ENCODE measurements around the gene LAMP1. TPM values are rescaled to one million over a fixed set of nuclear protein-coding genes. Genes with fewer than 3 reads are reported as not detected.

LAMP1 gene
- total RNA-seq, 2 experiments from 2014 or later, result 37.0 to 42.6 TPM

DNA sequence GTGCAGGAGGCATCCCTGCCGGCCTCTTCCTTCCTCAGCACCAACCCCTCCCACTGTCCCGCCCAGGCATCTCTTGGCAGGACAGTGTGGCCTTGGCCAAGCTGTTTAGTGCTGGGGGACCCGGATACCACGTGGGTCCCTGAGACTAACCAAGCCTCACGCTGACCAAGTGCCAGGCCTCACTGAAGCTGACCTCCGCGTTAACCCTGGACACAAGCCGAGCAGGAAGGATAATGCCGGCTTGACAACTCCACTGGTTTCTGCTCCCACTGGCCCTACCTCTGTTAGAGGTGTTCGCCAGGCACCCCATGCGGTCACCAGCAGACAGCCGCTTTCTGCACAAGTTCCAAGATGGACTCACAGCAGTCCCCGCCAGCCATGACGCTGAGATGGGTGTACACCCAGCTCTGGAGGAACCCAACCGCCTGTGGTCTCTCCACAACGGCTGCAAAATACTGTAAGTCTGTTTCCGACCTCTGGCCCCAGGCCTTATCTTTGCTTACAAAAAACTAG is 54.5 kb downstream of the LAMP1 start:
- no peaks in the 10 kb centered on the region for H3K36me3 Mint-ChIP-seq (ENCODE audit: low read depth)
- POLR2A ChIA-PET, result no interaction called here

DNA sequence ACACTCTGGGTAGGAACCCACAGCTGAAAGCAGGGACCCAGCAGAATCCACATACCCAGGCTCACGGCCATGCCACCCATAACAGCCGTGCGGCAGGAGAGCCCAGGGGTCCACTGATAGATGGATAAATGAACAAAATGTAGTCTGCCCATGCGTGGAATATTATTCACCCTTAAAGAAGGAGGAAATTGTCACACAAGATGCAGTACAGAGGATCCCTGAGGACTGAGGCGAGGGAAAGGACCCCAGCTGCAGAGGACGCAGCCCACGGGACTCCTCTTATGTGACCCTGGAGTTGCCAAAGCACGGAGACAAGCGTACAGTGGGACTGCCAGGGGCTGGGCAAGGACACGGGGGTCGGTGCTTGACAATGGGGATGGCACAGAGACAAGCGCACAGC is 56.2 kb downstream of the LAMP1 start:
- DNase-seq (no peak), ATAC-seq (no peak)
- CTCF ChIA-PET, result no interaction called here
- no peak overlapping the region for H3K4me3 Mint-ChIP-seq
- POLR2A ChIA-PET, result no interaction called here
- H3K27me3 Mint-ChIP-seq, result peaks cover under 1% of the 10 kb centered on the region
- no peaks in the 10 kb centered on the region for H3K9me3 Mint-ChIP-seq
- no peak overlapping the region for H3K27ac Mint-ChIP-seq
- TF ChIP-seq, protein P1, sequence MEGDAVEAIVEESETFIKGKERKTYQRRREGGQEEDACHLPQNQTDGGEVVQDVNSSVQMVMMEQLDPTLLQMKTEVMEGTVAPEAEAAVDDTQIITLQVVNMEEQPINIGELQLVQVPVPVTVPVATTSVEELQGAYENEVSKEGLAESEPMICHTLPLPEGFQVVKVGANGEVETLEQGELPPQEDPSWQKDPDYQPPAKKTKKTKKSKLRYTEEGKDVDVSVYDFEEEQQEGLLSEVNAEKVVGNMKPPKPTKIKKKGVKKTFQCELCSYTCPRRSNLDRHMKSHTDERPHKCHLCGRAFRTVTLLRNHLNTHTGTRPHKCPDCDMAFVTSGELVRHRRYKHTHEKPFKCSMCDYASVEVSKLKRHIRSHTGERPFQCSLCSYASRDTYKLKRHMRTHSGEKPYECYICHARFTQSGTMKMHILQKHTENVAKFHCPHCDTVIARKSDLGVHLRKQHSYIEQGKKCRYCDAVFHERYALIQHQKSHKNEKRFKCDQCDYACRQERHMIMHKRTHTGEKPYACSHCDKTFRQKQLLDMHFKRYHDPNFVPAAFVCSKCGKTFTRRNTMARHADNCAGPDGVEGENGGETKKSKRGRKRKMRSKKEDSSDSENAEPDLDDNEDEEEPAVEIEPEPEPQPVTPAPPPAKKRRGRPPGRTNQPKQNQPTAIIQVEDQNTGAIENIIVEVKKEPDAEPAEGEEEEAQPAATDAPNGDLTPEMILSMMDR (IDR thresholded peaks at IDR 0.05), result no peak
- no peaks in the 10 kb centered on the region for H3K36me3 Mint-ChIP-seq (ENCODE audit: low read depth)
- intact Hi-C loops (cut with micrococcal nuclease), result no loop called here
- H3K4me1 Mint-ChIP-seq (ENCODE audit: low read depth), result no peaks in the 10 kb centered on the region

More for the DNA sequence above, 54.5 kb downstream of the LAMP1 start:
- no peaks in the 10 kb centered on the region for H3K9me3 Mint-ChIP-seq
- no peak overlapping the region for H3K27ac Mint-ChIP-seq
- DNase-seq (no peak), ATAC-seq (no peak)
- TF ChIP-seq, protein P1 (IDR thresholded peaks at IDR 0.05), result no peak
- no peak overlapping the region for H3K4me3 Mint-ChIP-seq
- CTCF ChIA-PET, result no interaction called here
- H3K4me1 Mint-ChIP-seq (ENCODE audit: low read depth), result no peaks in the 10 kb centered on the region
- intact Hi-C loops (cut with micrococcal nuclease), result no loop called here
- no peaks in the 10 kb centered on the region for H3K27me3 Mint-ChIP-seq

DNA sequence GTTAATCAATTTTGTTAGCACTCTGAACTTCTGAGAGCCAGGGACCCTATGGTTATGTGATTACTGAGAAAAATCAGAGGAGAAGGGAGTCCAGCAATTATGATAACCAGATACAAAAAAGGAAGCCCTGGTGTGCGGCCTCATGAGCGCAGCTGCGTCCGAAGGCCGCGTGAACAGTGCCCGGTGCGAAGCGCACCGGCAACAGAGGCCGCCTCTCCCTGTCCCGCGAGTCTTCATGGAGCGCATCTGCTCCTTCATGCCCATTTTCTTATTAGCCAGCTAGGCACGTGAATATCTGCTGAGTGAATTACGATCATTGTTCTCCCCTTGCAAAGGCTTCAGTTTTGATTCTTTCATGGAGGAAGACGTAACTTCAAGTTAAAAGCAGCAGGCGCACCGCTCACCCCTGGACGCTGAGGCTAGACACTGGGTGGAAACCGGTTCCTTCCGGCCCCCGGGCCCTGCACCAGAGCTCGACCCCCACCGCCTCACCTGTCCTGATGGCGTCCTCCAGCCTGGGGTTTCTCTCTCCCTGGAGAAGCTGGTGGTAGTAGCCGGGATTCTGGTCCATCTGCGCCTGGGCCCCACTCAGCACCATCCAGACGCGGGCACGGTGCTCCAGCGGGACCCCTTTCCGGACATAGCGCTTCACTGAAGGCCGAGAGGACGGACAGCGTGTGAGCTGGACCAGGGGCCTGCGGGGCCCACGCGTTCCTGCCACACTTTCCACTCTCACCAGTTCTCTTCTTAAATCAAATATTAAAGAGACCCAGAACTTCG is 58.0 kb downstream of the LAMP1 start:
- DNase-seq (no peak), ATAC-seq (no peak)
- TF ChIP-seq, protein P1 (IDR thresholded peaks at IDR 0.05), result no peak
- ChIA-PET CTCF (interaction anchor here (1.9 kb wide), 1 partner anchor 39 kb away, joined by 6 read pairs; no protein-coding TSS in a partner anchor), POLR2A (no interaction called here)
- Mint-ChIP-seq H3K27ac (no peak overlapping the region), H3K4me3 (no peak overlapping the region), H3K27me3 (peaks cover 4% of the 10 kb centered on the region), H3K36me3 (ENCODE audit: low read depth) (no peaks in the 10 kb centered on the region), H3K9me3 (no peaks in the 10 kb centered on the region), H3K4me1 (ENCODE audit: low read depth) (no peaks in the 10 kb centered on the region)
- intact Hi-C loops (cut with micrococcal nuclease), result no loop called here

DNA sequence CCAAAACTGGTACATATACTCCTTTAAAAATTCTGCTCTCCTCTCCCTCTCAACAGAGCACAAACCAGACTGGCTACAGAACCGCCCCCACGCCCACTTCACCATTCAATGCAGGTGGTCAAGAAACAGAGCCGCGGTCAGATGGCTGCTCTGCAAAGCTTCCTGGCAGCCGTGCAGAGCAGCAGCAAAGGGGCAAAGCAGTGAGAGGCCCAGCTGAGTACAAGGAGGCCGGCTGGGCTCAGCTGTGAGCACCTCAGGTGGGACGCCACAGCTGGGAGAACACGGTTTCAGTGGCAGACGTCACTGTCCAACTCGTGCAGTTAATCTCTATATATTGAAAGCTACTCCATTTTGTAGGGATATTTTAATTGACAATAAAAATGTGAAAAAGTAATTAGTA is 58.6 kb downstream of the LAMP1 start:
- DNase-seq (no peak), ATAC-seq (no peak)
- intact Hi-C loops (cut with micrococcal nuclease), result no loop called here
- H3K9me3 Mint-ChIP-seq, result no peaks in the 10 kb centered on the region
- H3K36me3 Mint-ChIP-seq (ENCODE audit: low read depth), result no peaks in the 10 kb centered on the region
- H3K27me3 Mint-ChIP-seq, result peaks cover 4% of the 10 kb centered on the region
- H3K4me1 Mint-ChIP-seq (ENCODE audit: low read depth), result no peaks in the 10 kb centered on the region
- H3K4me3 Mint-ChIP-seq, result no peak overlapping the region
- ChIA-PET POLR2A (no interaction called here), CTCF (interaction anchor here (1.9 kb wide), 1 partner anchor 38 kb away, joined by 6 read pairs; no protein-coding TSS in a partner anchor)
- no peak overlapping the region for H3K27ac Mint-ChIP-seq
- TF ChIP-seq, protein P1 (IDR thresholded peaks at IDR 0.05), result no peak

DNA sequence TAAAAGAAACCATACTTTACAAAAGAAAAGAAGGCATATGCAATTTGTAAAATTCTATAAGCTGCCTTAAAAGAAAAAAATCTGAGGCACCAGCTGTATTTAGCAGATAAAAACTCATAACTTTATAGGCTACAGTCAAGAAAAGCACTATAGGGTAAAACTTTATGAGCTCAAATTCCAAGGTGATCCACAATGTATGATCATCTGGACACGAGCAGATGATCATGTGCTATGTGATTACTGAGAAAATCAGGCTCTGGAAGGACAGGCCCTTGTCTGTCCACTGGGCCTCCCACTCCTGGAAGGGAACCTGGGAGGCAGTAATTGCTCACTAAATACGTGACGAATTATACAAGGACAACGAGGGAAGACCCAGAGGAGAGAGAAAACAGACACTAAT is 59.6 kb downstream of the LAMP1 start:
- Mint-ChIP-seq H3K9me3 (no peaks in the 10 kb centered on the region), H3K27me3 (peaks cover 9% of the 10 kb centered on the region), H3K4me1 (ENCODE audit: low read depth) (peaks cover 2% of the 10 kb centered on the region), H3K36me3 (ENCODE audit: low read depth) (no peaks in the 10 kb centered on the region), H3K4me3 (no peak overlapping the region), H3K27ac (no peak overlapping the region)
- ChIA-PET CTCF (interaction anchor here (1.9 kb wide), 1 partner anchor 37 kb away, joined by 6 read pairs; no protein-coding TSS in a partner anchor), POLR2A (no interaction called here)
- intact Hi-C loops (cut with micrococcal nuclease), result no loop called here
- TF ChIP-seq, protein P1 (IDR thresholded peaks at IDR 0.05), result no peak
- DNase-seq, result no peak
- ATAC-seq, result no peak

All from activated CD8-positive, alpha-beta T cell treated with anti-CD3 and anti-CD28 coated beads for 36 hours (primary cell).